OCI-LY7 (cell line): Measurements from ENCODE around the gene PTCH1.

Experiments
- EZH2phosphoT487 ChIP-seq: fragments of 200-600 bp; sonication (generic); IDR thresholded peaks from 2 replicates; pipeline ENCODE4 v1.6.1; 2018; ENCODE audit warnings: low read depth, borderline replicate concordance, mild to moderate bottlenecking, mixed run types, antibody characterized with exemption, low read length, moderate library complexity, mixed read lengths
- TF ChIP-seq, protein P1 (sequence below): fragments of 200-600 bp; sonication (generic); conservative IDR thresholded peaks from 2 replicates; pipeline ENCODE4 v1.5.1; 2014; ENCODE audit warnings: mild to moderate bottlenecking, antibody characterized with exemption, low read length, moderate library complexity, mixed read lengths

DNA sequence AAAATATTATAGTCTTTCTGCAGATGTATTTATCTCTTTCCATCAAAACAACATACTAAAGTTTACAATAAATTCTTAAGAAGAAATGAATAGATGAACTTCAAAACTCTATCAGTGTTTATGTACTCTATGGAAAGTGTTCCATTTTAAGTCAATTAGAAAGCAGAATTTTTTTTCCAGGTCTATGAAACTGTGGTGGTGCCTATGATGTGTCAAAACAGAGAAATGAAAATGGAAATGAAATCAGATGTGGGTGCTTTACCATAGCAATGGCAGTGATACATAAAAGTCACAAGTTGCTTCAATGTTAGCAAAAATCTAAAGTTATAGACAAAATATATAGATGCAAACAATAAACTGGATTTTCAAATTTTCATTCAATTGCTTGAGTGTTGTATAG, 97.3 kb downstream of the PTCH1 start:
- TF ChIP-seq, protein P1, sequence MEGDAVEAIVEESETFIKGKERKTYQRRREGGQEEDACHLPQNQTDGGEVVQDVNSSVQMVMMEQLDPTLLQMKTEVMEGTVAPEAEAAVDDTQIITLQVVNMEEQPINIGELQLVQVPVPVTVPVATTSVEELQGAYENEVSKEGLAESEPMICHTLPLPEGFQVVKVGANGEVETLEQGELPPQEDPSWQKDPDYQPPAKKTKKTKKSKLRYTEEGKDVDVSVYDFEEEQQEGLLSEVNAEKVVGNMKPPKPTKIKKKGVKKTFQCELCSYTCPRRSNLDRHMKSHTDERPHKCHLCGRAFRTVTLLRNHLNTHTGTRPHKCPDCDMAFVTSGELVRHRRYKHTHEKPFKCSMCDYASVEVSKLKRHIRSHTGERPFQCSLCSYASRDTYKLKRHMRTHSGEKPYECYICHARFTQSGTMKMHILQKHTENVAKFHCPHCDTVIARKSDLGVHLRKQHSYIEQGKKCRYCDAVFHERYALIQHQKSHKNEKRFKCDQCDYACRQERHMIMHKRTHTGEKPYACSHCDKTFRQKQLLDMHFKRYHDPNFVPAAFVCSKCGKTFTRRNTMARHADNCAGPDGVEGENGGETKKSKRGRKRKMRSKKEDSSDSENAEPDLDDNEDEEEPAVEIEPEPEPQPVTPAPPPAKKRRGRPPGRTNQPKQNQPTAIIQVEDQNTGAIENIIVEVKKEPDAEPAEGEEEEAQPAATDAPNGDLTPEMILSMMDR = no peak
- no peak for TF ChIP-seq EZH2phosphoT487
